NAMALWA (cell line): ENCODE results near the gene ZNF24.

ENCODE experiments used
- DNase-seq: peaks from one replicate; pipeline ENCODE4 v3.0.0-alpha.2; 2015; ENCODE audit warnings: low spot score

Gene ZNF24

DNA sequence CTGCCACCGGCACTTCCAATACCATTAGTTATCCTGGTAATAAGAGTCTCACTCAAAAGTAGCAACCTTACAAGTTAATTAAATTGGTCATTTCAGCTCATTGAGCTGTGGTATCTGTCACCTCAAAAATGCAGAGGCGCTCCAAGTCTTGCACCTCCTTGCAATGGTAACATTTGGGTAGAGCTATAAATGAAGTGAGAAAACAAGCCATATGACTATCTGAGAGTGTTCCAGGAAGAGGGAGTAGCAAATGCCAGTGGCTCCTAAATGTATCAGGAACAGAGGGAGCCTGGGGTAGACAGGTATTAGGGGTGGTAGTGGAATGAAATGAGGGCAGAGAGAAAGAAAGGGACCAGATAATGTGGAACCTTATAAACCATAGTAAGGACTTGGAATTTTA, 48.2 kb downstream of the ZNF24 start:
- DNase-seq: no peak

GRCh38 chr18:35291166-35291565, 53.1 kb downstream of the ZNF24 start:
- DNase-seq: peak; percentile 13

DNA sequence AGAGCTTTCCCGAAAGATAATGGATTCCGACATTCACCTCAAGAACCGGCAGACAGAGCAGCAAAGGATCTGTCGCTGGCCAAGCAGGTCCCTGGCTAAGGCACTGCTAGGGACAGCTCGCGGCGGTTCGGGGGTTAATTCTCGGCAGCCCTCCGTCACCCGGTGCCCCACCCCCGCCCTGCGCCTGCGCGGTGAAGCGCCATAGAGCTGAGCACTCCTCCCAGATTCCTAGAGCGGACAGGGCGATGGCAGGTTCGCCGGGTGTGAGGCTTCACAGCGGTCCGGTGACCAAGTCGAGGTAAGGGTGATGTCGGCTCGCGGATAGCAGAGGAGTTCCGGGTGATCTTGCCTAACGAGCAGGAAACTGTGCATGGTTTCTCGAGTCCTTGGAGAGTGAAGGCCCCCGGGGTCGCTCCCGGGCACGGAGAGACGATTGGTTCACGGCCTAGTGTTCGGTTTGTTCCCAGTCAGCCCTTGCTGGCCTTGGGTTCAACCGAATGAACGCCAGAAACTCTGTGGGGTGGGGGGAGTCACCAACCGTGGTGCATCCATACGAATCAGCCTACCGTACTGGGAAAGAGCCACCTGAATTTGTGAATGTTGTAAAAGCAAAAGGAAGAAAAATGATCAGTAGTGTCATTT, 54.0 kb downstream of the ZNF24 start, which contains the start of gene ZSCAN30:
Gene ZSCAN30, minus strand, starts transcription at position 136 of the 642 bp plus-strand sequence. CDS start 25,877 bp downstream, outside the sequence.
- peak; percentile 94 for DNase-seq

- no peak for DNase-seq
Measured at GRCh38 chr18:35289727-35290093, 54.5 kb downstream of the ZNF24 start.

GRCh38 chr18:35289293-35289692, 54.9 kb downstream of the ZNF24 start:
- no peak for DNase-seq

- DNase-seq: no peak
Measured at GRCh38 chr18:35284841-35285240, 59.4 kb downstream of the ZNF24 start.

GRCh38 chr18:35283923-35284794, 60.1 kb downstream of the ZNF24 start:
- DNase-seq: no peak

- DNase-seq: no peak
Measured at GRCh38 chr18:35282353-35282752, 61.9 kb downstream of the ZNF24 start.
